Activated CD4-positive, alpha-beta T cell treated with anti-CD3 and anti-CD28 coated beads, Interleukin-2, amount 50 U/mL, for 4 hours (primary cell): Measurements from ENCODE around the gene PRKN.
"Not testable (repeated sequence)": the region's sequence is repeated elsewhere in the genome, so short reads cannot be mapped to it uniquely, and the experiment has no call there.

Experiments used
- DNase-seq, 2 experiments: peaks; one replicate each; pipeline ENCODE4 v3.0.0-alpha.2; 2020

PRKN gene

GRCh38 chr6:161354956-161355355 is 1372.6 kb downstream of the PRKN start:
- no peak for DNase-seq

GRCh38 chr6:161354276-161354840 is 1373.2 kb downstream of the PRKN start:
- DNase-seq, result no peak

GRCh38 chr6:161353208-161353613 is 1374.4 kb downstream of the PRKN start:
- no peak for DNase-seq

- DNase-seq, result no peak
Observed at GRCh38 chr6:161351858-161352257, 1375.7 kb downstream of the PRKN start.

- no peak for DNase-seq
Observed at GRCh38 chr6:161349886-161350285, 1377.7 kb downstream of the PRKN start.

- no peak for DNase-seq
Observed at GRCh38 chr6:161348628-161348994, 1379.0 kb downstream of the PRKN start.

GRCh38 chr6:161347988-161348627 is 1379.5 kb downstream of the PRKN start:
- DNase-seq, result no peak

- DNase-seq, result no peak
Observed at GRCh38 chr6:161347125-161347524, 1380.4 kb downstream of the PRKN start.

- DNase-seq, result no peak
Observed at GRCh38 chr6:161346717-161347116, 1380.8 kb downstream of the PRKN start.

GRCh38 chr6:161344626-161345025 is 1382.9 kb downstream of the PRKN start:
- no peak for DNase-seq

GRCh38 chr6:161342039-161342438 is 1385.5 kb downstream of the PRKN start:
- DNase-seq, result no peak

- no peak for DNase-seq
Observed at GRCh38 chr6:161341638-161342037, 1385.9 kb downstream of the PRKN start.

GRCh38 chr6:161338015-161338414 is 1389.6 kb downstream of the PRKN start:
- DNase-seq, result no peak

GRCh38 chr6:161336479-161336878 is 1391.1 kb downstream of the PRKN start:
- no peak for DNase-seq

GRCh38 chr6:161333410-161333809 is 1394.2 kb downstream of the PRKN start:
- no peak for DNase-seq

GRCh38 chr6:161331402-161332081 is 1396.0 kb downstream of the PRKN start:
- not testable (repeated sequence) for DNase-seq

- DNase-seq, result no peak
Observed at GRCh38 chr6:161327360-161327953, 1400.1 kb downstream of the PRKN start.

GRCh38 chr6:161319231-161319630 is 1408.3 kb downstream of the PRKN start:
- DNase-seq, result no peak

- DNase-seq, result no peak
Observed at GRCh38 chr6:161318456-161318855, 1409.1 kb downstream of the PRKN start.

- no peak for DNase-seq
Observed at GRCh38 chr6:161316531-161316930, 1411.0 kb downstream of the PRKN start.

GRCh38 chr6:161315246-161315917 is 1412.2 kb downstream of the PRKN start:
- not testable (repeated sequence) for DNase-seq

- not testable (repeated sequence) for DNase-seq
Observed at GRCh38 chr6:161314541-161315245, 1412.9 kb downstream of the PRKN start.
